GM23338 (cell line): Measurements from ENCODE around the gene CCDC6. TPM values are rescaled to one million over a fixed set of nuclear protein-coding genes. Genes with fewer than 3 reads are reported as not detected.

Source experiments
- ATAC-seq: fragments of 200-7000 bp; cut with Tn5 transposase; 3 replicates; pipeline ENCODE4 v1.9.1; 2020
- DNase-seq: peaks from one replicate; pipeline ENCODE4 v3.0.0-alpha.2; 2015; ENCODE audit warnings: low spot score
- H2AFZ ChIP-seq: fragments of 200-600 bp; sonication (generic); 2 replicates; pipeline ENCODE4 v1.8.0; 2016; ENCODE audit warnings: antibody characterized with exemption, mild to moderate bottlenecking, moderate library complexity
- H3F3A ChIP-seq: fragments of 200-600 bp; sonication (generic); replicated peaks from 2 replicates; pipeline ENCODE4 v1.8.0; 2017; ENCODE audit warnings: antibody characterized with exemption, mixed run types, low read depth
- H3K27ac ChIP-seq: fragments of 200-600 bp; sonication (generic); 2 replicates; pipeline ENCODE4 v1.6.1; 2016; ENCODE audit warnings: low read depth
- H3K27me3 ChIP-seq: fragments of 200-600 bp; sonication (generic); 2 replicates; pipeline ENCODE4 v1.8.0; 2016; ENCODE audit warnings: mild to moderate bottlenecking, mixed run types, moderate library complexity; ENCODE audit not compliant: insufficient read depth
- H3K36me3 ChIP-seq: fragments of 200-600 bp; sonication (generic); 2 replicates; pipeline ENCODE4 v1.8.0; 2016; ENCODE audit warnings: mild to moderate bottlenecking; ENCODE audit not compliant: insufficient read depth
- H3K4me1 ChIP-seq: fragments of 200-600 bp; sonication (generic); 2 replicates; pipeline ENCODE4 v1.8.0; 2016; ENCODE audit warnings: mild to moderate bottlenecking, moderate library complexity; ENCODE audit not compliant: insufficient read depth
- H3K4me2 ChIP-seq: fragments of 200-600 bp; sonication (generic); 2 replicates; pipeline ENCODE4 v1.7.1; 2017; ENCODE audit warnings: mixed run types
- H3K4me3 ChIP-seq: fragments of 200-600 bp; sonication (generic); 2 replicates; pipeline ENCODE4 v1.6.1; 2016; ENCODE audit warnings: mixed run types
- H3K79me2 ChIP-seq: fragments of 200-600 bp; sonication (generic); replicated peaks from 2 replicates; pipeline ENCODE4 v1.8.0; 2017; ENCODE audit warnings: mild to moderate bottlenecking; ENCODE audit not compliant: insufficient read depth
- H3K9me2 ChIP-seq: fragments of 200-600 bp; sonication (generic); 2 replicates; pipeline ENCODE4 v1.8.0; 2017; ENCODE audit not compliant: insufficient read depth
- H4K20me1 ChIP-seq: fragments of 200-600 bp; sonication (generic); replicated peaks from 2 replicates; pipeline ENCODE4 v1.8.0; 2017; ENCODE audit warnings: mild to moderate bottlenecking; ENCODE audit not compliant: insufficient read depth
- H3K27ac Mint-ChIP-seq: 2 replicates; pipeline ENCODE4 v1.8.0; 2020; ENCODE audit warnings: inconsistent platforms, mild to moderate bottlenecking, moderate library complexity, mixed read lengths
- H3K27me3 Mint-ChIP-seq: 3 replicates; pipeline ENCODE4 v1.8.0; 2022; ENCODE audit warnings: low read depth, mild to moderate bottlenecking, moderate library complexity, mixed read lengths, inconsistent platforms; ENCODE audit not compliant: insufficient read depth, poor library complexity
- H3K36me3 Mint-ChIP-seq: 3 replicates; pipeline ENCODE4 v1.8.0; 2021; ENCODE audit warnings: low read depth, mild to moderate bottlenecking, inconsistent platforms, moderate library complexity, mixed read lengths
- H3K4me1 Mint-ChIP-seq: 3 replicates; pipeline ENCODE4 v1.8.0; 2020; ENCODE audit warnings: mild to moderate bottlenecking, inconsistent platforms, mixed read lengths
- H3K4me3 Mint-ChIP-seq: 3 replicates; pipeline ENCODE4 v1.8.0; 2021; ENCODE audit warnings: moderate library complexity, mild to moderate bottlenecking, inconsistent platforms, mixed read lengths
- H3K9me3 Mint-ChIP-seq: 3 replicates; pipeline ENCODE4 v1.8.0; 2020; ENCODE audit warnings: moderate library complexity, mild to moderate bottlenecking, inconsistent platforms, mixed read lengths
- ZNF114 ChIP-seq: fragments of 250-450 bp; sonication (Bioruptor Pico); IDR thresholded peaks from 2 replicates; pipeline ENCODE4 v1.5.0; 2020; ENCODE audit warnings: mild to moderate bottlenecking, moderate library complexity
- ZNF331 ChIP-seq: fragments of 250-450 bp; sonication (Bioruptor Pico); IDR thresholded peaks from 2 replicates; pipeline ENCODE4 v1.5.0; 2020; ENCODE audit warnings: low read depth, mild to moderate bottlenecking, moderate library complexity
- polyA plus RNA-seq: library from polyadenylated mRNA; unstranded; fragments of >200 nt; fragmentation: Nextera tagmentation; extraction: Ambion mirVana; gene quantifications from 2 replicates; pipeline ENCODE4 v1.2.1, GENCODE V29; 2016
- total RNA-seq: library from RNA; depleted of rRNA; stranded (reverse); fragments of >200 nt; shearing (Covaris generic); gene quantifications from 2 replicates; pipeline ENCODE4 v1.2.3, GENCODE V29; 2014
- TF ChIP-seq, protein P1 (sequence below): IDR thresholded peaks from one replicate; pipeline ENCODE4 v1.6.1; 2018; ENCODE audit warnings: antibody characterized with exemption; ENCODE audit not compliant: unreplicated experiment
- TF ChIP-seq, protein P2 (sequence below): fragments of 250-450 bp; sonication (Bioruptor Pico); IDR thresholded peaks from 2 replicates; pipeline ENCODE4 v1.5.0; 2020; ENCODE audit warnings: mild to moderate bottlenecking, moderate library complexity

The CCDC6 gene
- total and polyA plus RNA-seq, 2 experiments from 2014 or later: 32.5 to 66.9 TPM

DNA sequence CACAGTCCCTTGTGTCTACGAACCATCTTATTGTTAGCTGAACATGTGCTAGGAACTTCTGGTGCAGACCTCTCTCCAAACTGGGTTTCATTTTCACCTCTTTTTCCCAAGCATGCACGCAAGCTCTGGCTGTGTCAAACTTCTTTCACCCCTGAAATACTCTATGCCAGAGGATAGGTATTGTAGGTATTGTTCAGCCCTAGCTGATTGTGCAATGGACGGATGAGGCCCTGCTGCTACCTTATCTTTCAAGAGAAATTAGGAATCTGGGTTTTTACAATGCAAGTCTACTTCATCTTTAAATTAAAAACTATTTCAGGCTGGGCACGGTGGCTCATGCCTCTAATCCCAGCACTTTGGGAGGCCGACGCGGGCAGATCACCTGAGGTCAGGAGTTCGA, 124.8 kb downstream of the CCDC6 start (continued):
- TF ChIP-seq, protein P1, sequence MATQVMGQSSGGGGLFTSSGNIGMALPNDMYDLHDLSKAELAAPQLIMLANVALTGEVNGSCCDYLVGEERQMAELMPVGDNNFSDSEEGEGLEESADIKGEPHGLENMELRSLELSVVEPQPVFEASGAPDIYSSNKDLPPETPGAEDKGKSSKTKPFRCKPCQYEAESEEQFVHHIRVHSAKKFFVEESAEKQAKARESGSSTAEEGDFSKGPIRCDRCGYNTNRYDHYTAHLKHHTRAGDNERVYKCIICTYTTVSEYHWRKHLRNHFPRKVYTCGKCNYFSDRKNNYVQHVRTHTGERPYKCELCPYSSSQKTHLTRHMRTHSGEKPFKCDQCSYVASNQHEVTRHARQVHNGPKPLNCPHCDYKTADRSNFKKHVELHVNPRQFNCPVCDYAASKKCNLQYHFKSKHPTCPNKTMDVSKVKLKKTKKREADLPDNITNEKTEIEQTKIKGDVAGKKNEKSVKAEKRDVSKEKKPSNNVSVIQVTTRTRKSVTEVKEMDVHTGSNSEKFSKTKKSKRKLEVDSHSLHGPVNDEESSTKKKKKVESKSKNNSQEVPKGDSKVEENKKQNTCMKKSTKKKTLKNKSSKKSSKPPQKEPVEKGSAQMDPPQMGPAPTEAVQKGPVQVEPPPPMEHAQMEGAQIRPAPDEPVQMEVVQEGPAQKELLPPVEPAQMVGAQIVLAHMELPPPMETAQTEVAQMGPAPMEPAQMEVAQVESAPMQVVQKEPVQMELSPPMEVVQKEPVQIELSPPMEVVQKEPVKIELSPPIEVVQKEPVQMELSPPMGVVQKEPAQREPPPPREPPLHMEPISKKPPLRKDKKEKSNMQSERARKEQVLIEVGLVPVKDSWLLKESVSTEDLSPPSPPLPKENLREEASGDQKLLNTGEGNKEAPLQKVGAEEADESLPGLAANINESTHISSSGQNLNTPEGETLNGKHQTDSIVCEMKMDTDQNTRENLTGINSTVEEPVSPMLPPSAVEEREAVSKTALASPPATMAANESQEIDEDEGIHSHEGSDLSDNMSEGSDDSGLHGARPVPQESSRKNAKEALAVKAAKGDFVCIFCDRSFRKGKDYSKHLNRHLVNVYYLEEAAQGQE: no peak
- no peak for TF ChIP-seq ZNF331
- TF ChIP-seq, protein P2, sequence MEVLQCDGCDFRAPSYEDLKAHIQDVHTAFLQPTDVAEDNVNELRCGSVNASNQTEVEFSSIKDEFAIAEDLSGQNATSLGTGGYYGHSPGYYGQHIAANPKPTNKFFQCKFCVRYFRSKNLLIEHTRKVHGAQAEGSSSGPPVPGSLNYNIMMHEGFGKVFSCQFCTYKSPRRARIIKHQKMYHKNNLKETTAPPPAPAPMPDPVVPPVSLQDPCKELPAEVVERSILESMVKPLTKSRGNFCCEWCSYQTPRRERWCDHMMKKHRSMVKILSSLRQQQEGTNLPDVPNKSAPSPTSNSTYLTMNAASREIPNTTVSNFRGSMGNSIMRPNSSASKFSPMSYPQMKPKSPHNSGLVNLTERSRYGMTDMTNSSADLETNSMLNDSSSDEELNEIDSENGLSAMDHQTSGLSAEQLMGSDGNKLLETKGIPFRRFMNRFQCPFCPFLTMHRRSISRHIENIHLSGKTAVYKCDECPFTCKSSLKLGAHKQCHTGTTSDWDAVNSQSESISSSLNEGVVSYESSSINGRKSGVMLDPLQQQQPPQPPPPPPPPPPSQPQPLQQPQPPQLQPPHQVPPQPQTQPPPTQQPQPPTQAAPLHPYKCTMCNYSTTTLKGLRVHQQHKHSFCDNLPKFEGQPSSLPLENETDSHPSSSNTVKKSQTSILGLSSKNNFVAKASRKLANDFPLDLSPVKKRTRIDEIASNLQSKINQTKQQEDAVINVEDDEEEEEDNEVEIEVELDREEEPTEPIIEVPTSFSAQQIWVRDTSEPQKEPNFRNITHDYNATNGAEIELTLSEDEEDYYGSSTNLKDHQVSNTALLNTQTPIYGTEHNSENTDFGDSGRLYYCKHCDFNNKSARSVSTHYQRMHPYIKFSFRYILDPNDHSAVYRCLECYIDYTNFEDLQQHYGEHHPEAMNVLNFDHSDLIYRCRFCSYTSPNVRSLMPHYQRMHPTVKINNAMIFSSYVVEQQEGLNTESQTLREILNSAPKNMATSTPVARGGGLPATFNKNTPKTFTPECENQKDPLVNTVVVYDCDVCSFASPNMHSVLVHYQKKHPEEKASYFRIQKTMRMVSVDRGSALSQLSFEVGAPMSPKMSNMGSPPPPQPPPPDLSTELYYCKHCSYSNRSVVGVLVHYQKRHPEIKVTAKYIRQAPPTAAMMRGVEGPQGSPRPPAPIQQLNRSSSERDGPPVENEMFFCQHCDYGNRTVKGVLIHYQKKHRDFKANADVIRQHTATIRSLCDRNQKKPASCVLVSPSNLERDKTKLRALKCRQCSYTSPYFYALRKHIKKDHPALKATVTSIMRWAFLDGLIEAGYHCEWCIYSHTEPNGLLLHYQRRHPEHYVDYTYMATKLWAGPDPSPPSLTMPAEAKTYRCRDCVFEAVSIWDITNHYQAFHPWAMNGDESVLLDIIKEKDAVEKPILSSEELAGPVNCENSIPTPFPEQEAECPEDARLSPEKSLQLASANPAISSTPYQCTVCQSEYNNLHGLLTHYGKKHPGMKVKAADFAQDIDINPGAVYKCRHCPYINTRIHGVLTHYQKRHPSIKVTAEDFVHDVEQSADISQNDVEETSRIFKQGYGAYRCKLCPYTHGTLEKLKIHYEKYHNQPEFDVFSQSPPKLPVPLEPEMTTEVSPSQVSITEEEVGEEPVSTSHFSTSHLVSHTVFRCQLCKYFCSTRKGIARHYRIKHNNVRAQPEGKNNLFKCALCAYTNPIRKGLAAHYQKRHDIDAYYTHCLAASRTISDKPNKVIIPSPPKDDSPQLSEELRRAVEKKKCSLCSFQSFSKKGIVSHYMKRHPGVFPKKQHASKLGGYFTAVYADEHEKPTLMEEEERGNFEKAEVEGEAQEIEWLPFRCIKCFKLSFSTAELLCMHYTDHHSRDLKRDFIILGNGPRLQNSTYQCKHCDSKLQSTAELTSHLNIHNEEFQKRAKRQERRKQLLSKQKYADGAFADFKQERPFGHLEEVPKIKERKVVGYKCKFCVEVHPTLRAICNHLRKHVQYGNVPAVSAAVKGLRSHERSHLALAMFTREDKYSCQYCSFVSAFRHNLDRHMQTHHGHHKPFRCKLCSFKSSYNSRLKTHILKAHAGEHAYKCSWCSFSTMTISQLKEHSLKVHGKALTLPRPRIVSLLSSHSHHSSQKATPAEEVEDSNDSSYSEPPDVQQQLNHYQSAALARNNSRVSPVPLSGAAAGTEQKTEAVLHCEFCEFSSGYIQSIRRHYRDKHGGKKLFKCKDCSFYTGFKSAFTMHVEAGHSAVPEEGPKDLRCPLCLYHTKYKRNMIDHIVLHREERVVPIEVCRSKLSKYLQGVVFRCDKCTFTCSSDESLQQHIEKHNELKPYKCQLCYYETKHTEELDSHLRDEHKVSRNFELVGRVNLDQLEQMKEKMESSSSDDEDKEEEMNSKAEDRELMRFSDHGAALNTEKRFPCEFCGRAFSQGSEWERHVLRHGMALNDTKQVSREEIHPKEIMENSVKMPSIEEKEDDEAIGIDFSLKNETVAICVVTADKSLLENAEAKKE (CRISPR knock-in tag): no peak

DNA sequence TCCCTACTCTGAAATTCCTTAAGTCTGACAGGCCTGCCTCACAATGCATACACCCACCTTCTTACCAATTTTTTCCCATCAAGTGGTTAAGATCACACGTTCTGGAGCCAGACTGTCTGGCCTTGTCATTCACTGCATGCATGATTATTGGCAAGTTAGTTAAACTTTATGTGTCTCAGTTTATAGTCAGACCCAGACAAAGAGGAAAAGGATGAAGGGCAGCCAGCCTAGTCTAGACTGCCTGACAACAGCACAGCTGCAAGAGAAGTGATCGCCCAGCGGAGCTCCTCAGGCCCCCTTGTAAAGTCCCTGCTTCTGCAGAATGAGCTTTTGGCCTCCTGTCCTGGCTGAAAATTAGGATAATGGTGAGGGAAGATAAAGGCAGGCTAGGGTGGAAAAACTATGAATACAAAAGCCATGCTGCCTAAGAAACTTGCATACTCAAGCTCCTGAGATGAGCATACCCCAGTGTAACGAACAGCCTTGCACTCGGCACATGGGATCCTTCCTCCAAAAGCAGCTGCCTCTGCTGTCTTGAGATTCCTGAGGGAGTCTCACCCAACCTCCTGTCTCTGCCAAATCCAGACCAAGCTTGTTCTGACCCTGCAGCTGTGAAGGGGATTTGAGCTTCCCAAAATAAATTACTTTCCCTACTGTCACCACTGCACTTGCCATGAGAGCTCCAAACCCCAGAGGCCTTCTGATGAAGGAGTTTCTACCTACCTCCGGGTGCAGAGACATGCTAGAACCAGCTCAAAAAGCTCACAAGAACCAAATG, 126.4 kb downstream of the CCDC6 start:
- no peaks in the 10 kb centered on the region for H3F3A ChIP-seq
- H3K27ac Mint-ChIP-seq: no peak overlapping the region
- no peaks in the 10 kb centered on the region for H4K20me1 ChIP-seq
- ATAC-seq: no peak
- H3K4me3 ChIP-seq: no peak overlapping the region
- no peaks in the 10 kb centered on the region for H3K36me3 ChIP-seq
- H2AFZ ChIP-seq: no peak overlapping the region
- peaks cover 3% of the 10 kb centered on the region; the same call in 1 of the 2 replicates for H3K9me2 ChIP-seq
- no peaks in the 10 kb centered on the region for H3K4me1 Mint-ChIP-seq
- H3K4me1 ChIP-seq: no peaks in the 10 kb centered on the region
- no peak overlapping the region for H3K27ac ChIP-seq
- H3K4me3 Mint-ChIP-seq: no peak overlapping the region
- no peaks in the 10 kb centered on the region for H3K27me3 ChIP-seq
- peaks cover 33% of the 10 kb centered on the region for H3K9me3 Mint-ChIP-seq
- no peak for DNase-seq
- peaks cover 21% of the 10 kb centered on the region for H3K36me3 Mint-ChIP-seq
- no peaks in the 10 kb centered on the region for H3K79me2 ChIP-seq
- peaks cover 2% of the 10 kb centered on the region for H3K27me3 Mint-ChIP-seq
- no peak overlapping the region for H3K4me2 ChIP-seq
- TF ChIP-seq, protein P2 (CRISPR knock-in tag): no peak
- no peak for TF ChIP-seq ZNF114 (CRISPR knock-in tag)
